ENCODE measurements around the gene FOXN3.
"Not testable (repeated sequence)": the region's sequence is repeated elsewhere in the genome, so short reads cannot be mapped to it uniquely, and the experiment has no call there.

Gene FOXN3

DNA sequence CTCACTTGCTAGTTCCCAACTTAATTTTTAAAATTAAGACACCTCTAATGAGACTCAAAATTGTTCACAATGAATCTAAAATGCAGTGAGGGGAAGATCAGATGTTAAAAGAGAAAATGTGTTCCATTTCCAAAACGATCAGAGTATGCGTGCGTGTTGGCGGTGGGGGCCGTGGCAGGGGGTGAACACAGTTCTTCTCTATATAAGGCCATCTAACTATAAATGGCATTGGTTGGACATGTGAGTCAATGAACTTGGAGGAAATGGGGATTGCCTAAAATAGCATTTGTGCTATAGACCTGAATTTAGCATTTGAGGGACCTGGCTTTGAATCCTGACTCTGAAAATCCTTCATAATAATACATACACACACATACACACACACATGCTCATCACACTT is 149.4 kb downstream of the FOXN3 start:
- no peak for DNase-seq

DNA sequence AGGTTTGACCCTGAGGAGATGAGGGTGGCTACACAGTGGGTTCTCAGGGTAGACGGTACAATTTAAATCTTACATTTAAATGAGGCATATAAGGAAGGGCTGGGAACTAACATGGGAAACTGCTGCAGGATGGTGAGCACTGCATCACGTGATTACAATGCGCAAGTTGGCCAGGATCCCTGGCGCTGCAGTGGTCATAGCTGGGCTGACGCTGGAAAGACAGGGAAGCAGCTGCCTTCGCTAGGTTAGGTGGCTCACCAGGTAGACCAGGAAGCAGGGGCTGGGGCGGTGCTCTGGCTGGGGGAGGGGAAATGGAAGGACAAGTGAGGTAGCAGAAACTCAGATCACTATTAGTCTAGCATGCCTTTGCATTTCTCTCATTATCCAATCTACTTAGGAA is 149.9 kb downstream of the FOXN3 start:
- DNase-seq: no peak

DNA sequence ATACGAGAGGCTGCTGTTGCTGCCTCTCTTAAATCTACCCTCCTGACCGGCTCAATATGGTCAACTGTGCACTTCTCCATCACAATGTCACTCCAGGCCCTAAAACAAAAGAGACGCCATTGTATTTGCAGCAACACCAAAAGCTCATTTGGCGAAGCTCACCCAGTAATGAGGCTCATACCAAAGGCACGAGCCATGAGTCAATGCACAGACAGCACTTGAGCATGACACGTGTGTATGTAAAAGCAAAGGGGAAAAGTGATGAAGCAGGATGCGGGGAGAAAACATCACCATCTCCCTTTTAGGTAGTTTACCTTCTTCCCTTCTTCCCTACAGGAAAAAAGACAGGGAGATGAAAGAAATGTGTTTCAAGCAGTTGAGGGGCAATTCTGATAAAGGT is 150.3 kb downstream of the FOXN3 start:
- DNase-seq: no peak

DNA sequence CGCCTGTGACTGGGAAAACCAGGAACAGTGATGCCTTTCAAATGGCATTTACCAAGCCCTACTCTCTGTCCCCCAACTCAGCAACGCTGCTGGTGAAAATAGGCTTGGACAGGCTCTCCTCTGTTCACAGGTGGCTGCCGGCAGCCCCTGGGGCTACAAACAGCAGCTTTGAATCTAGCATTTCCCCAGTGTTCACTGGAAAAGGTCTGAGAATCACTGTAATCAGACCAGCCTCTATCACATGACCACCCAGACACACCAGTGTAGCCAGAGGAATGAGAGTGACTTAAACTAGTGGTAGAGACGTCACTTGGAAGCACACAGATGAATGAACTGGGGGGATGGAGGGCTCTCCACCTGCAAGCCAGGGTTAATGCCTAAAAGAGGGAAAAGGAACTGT is 151.8 kb downstream of the FOXN3 start:
- DNase-seq: no peak

DNA sequence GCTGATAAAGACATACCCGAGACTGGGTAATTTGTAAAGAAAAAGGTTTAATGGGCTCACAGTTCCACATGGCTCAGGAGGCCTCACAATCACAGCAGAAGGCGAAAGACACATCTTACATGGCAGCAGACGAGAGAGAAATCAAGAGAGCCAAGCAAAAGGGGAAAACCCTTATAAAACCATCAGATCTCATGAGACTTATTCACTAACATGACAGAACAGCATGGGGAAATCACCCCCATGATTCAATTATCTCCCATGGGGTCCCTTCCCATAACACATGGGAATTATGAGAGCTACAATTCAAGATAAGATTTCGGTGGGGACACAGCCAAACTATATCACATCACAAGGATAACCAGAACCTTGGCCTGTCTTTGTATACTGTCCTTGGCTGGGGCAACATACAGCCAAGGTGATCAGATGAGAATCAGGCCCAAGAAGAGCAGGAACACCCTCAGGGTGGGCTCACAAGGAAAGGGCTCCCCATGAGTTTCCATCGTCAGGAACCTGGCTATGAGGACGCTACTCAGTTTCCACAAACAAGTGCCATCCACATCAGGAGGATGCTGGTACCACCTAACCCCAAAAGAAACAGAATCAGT is 152.7 kb downstream of the FOXN3 start:
- DNase-seq: no peak

DNA sequence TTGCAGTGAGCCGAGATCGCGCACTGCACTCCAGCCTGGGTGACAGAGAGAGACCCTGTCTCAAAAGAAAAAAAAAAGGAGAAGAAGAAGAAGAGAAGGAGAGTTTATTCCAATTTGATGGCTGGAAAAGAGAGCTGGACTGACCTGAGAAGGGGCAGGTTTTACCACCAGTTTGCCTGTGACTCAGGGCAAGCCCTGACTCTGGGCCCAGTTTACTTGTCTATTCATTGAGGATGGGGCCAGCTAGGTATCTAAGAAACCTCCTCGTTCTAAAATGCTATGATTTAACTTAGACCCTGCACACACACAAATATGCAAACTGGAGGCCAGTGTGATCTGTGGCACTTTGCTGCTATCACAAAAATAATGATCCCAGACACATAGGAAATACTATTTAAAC is 155.0 kb downstream of the FOXN3 start:
- DNase-seq: no peak

DNA sequence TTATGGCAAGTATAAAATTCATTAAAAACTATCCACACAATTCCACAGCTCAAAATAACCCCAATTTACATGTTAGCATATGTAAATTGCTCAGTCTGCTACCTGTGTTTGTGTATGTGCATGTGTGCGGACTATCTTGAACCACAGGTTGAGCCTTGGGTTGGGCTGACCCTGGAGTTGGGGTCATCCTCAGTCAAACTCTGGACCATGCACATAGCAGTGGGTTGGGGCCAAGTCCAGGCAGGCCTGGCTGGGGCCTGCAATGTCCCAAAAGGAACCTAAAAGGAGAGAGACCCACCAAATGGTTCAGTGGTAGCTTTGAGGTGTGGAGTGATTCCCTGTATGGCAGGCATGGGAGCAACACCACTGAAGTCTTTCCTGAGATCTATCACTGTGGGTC is 156.1 kb downstream of the FOXN3 start:
- no peak for DNase-seq

DNA sequence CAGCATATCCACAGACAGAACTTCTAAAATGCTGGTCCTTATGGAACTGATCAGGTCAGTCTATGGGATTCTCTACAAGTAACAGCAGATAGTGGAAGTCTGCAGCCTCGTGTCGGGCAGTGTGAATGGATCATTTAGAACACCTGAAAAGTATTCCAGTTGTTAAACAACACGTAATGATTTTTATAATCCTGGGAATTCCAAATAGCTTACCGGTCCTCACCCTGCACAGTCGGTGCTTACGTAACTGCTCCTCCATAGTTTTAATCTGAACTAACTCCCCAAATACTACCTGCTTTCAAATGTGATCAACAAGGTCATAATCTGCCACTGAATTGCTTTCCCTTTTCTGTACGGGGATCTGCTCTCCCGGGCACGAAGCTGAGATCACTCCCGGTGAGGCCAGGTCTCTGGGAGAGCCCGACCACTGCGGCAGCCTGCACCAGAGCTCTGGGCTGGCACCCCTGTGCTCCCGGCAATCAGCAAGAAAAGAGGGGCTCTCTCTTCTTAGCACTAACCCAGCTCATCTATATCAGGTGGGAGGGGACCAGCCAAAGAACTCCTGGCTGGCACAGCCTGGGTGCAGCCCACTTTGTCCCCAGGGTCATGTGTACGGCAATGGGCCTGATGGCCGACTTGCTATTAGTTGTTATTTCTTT is 157.0 kb downstream of the FOXN3 start:
- DNase-seq: no peak

DNA sequence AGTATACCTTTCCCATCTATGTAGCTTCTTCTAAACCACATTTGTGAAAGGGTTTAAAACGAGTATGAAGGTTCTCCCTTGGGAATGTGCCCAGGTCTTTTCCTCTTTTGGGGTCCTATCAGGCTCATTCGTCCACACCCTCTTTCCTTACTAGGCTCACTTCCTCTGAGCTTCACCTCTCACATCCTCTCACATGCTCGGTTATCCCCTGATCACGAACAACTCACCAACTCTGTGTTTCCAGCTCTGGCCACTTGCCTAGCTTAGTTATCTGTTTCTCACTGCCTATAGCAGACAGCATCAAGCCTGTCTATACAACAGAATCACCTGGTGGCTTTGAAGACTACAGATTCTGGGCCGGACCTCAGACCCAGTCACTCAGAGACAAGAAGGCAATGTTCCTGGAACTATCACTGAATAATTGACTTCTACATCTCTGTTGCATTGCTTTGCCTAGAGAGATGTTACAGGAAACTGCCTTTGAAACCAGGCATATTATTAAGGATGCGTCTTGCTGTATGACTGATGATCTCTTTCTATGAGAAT is 158.2 kb downstream of the FOXN3 start:
- DNase-seq: no peak

DNA sequence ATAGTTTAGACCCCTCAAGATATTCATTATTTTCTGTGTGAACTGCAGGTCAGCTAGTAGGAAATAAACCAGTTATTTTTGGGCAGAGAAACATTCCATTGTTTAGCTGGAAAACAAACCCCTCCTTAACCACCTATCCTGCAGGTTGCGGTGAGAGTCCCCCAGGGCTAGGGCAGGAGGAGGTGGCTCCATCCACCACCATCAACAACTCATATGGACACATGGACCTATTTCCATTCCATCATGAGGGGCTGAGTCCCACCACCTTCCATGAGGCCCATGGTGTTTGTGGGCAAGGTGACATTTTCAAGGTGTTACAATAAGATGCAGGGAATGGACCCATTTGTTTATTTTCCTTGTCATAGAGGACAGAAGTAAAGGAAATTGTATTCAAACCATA is 160.1 kb downstream of the FOXN3 start:
- DNase-seq: no peak

DNA sequence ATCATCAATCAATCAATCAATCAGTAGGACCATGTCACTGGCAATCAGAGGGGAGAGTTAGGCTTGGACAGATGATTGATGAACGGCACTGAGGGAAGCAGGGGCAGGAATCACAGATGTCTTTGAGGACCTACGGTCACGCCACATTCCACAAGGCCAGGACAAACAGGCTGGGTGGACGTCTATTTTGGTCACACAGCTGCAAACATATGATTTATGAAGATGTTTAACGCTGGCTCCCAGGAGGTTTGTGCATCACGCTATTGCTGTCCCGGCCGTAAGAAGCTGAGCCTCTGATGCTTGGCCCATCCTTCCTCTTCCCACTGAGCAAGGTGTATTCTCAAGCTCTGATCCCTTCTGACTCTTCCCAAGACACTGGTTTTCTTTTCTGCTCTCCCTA is 160.8 kb downstream of the FOXN3 start:
- no peak for DNase-seq

DNA sequence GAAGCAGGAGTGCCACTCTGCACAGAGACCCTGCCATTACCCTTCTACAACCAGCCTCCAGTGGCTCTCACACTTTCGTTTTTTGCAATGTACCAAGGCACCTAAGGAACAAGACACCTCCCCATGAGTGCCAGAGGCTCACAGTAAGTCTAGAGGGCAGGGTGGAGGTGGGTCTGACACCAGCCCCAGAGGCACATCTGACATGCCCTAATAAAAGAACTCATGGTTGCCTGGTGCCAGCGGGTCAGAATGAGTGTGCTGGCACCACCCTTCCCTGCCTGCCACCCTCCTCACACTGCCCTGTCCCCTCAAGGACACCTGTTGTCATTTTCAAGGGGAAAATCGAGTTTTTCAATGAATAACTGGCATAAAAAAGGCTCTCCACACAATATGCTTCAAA is 161.2 kb downstream of the FOXN3 start:
- no peak for DNase-seq

DNA sequence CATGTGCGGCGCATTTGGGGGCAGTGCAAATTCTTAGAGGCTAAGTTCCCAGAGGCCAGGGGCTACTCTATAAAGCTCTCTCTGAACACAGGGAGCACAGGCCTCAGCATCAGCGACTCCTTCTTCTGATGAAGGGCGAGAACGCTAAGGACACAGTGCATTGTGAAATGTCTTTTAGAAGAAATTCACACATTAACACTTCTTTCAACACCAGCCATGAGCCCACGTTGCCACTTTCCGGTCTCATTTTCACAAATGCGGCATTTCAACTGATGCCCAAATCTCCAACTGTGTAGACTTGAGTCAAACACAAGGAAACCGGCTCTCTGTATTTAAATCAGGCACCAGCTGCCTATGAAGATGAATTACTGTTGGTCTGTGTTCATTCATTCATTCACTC is 162.0 kb downstream of the FOXN3 start:
- no peak for DNase-seq

DNA sequence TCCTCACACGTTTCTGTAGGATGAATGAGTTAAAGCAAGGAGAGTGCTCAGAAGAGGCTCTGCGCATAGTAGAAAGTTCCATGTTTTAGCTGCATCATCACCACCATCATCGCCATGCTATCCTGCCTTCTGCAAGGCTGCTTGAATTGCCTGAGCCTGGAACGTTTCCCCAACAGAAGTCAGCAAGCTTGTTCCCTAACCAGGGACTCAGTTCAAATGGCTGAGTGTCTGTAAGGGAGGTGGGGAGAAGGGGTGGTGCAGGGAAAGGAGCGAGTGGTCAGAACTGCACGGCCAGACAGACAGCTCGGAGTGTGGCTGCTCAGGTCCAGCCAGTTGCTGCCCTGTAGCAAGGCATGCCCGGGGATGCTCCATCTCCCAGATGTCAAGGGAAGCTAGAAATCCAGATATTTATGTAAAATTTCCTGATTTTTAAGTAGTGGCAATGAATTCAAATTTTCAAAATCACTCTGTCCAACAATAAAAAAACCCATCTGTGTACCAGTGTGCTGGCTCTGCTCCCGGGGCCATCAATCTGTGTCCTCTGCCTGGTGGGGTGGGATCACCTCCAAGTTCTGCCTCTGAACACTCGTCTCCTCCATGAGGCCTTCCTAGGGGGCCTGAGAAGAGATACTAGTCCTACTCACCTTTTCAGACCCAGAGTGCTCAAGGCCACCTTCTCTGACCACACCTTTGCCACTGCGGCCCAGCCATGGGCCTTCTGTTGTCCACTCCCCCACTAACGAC is 162.7 kb downstream of the FOXN3 start:
- DNase-seq: no peak

DNA sequence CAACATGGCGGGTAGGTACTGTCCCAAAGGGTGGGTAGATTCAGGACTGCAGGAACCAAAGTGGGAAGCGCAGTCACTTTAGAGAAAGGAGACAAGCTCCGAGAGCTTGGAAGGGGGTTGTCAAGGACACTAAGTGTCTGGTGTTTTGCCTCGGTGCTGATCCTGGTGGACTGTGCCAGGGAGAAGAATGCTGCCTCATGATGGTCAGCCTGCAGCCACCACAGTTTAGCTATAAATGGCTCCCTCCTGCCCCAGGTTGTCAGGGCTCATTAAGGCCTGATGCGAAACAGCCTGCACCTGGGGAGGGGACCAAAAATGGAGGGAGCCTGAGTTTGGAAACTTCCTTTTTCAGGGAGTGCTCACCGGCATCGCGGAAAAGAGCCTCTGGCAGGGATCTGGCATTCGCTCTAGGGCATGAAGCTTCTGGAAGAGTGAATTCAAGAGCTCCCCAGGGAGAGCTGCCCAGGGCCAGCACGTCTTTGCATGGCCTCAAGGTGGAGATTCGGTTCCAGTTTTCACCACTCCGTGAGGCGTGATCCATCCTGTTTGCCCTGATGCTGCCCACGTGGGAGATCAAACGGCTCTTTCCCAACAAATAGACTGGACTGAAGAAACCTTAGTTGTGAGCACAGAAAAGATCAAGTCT is 164.0 kb downstream of the FOXN3 start:
- DNase-seq: no peak

DNA sequence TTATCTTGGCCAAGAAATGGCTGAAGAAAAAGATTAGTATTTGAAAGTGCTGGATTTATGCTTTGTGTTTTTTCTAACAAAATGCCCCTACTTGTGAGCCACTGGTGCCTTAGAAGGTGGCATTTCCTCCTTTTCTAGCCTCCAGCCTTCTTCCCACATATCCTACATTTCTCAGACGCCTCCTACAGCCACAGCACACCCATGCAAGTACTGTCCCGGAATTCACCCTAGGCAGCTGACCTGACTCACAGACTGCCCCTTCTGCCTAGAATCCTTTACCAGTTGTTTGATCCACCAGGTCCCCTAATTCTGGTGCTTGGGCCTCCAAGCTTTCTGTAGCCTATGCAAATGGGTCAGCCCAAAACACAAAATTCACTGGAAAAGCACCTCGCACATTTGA is 166.0 kb downstream of the FOXN3 start:
- DNase-seq: no peak

DNA sequence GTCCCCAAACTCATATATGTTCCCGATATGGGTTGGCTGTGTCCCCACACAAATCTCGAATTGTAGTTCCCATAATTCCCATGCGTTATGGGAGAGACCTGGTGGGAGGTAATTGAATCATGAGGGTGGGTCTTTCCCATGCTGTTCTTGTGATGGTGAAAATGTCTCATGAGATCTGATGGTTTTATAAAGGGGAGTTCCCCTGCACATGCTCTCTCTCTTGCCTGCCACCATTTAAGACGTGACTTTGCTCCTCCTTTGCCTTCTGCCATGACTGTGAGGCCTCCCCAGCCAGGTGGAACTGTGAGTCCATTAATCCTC is 166.4 kb downstream of the FOXN3 start:
- DNase-seq: not testable (repeated sequence)

DNA sequence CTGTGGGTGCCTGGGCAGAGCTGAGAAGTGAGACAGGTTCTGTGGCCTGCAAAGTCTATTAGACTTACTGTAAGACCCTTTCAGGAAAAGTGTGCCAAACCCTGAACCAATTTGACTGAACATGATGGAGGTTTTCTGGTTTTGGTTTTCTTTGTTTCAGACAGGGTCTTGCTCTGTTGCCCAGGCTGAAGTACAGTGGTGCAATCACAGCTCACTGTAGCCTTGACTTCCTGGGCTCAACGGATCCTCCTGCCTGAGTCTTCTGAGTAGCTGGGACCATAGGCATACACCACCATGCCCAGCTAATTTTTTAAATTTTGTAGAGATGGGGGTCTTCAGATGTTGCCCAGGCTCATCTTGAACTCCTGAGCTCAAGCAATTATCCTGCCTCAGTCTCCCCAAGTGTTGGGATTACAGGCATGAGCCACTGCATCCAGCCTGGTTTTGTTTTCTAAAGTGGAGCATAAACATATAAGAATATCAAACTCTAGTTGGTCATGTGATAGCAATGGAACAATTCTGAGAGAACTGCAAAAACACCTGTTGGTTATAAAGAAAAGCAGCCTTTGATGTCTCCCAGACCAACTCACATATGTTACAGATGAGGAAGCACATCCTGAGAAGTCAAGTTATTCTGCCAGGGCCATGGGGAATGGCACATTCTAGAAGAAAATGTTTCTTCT is 166.9 kb downstream of the FOXN3 start:
- DNase-seq: no peak

DNA sequence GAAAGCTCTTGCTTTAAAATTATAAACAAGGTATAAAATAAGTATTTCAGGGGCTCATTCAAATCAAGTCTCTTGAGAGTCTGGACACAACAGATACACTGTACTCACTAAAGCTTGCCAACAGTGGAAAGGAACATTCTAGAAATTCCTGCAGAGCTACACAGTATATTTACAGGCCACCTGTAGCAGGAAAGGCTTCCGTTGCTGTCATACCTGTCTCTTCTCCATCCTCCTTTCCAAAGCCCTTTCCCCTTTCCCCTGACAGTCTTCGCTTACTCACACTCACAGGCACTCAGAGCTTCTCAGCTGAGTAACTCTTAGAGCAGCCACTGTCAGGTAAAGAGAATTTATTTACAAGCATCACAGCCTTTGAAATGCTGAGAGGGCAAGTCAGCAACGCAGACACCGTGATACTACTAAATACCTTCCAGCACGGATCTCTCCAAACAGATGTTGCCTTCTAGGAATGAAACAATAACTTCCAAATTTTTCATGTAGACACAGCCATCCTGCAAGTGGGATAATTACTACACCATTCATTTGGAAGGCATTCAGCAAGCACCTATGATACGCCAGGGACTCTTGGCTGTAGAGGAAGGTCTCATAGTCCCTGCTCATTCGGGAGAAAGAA is 167.9 kb downstream of the FOXN3 start:
- no peak for DNase-seq

DNA sequence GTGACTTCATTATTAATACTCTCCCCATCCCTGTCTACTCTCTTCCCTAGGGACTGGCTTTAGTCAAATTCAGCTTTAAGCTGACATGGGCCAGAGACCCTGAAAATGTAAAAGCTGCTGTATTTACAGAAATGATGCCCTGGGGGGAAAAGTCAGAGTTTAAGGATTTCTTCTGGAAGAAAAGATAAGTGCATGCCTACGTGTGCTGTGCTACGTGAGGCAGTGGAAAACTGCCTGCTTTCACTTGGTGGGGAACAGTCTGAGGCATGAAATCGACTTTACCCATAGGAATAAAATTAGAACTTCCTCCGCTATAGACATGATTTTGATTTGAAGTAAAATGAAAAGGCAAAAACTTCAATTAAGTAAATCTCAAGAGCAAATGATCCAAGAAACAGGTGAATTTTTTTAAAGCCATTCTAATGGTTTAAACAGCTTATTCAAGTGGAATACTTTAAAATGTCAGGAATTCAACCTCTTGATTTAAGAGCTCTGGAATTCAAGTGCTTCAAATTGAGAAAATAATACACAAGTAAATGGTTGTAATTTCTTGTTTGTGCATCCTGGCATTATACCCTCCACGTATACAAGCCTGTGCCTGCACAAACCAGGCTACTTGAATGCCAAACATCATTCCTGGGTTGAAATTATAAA is 168.5 kb downstream of the FOXN3 start:
- DNase-seq: no peak

DNA sequence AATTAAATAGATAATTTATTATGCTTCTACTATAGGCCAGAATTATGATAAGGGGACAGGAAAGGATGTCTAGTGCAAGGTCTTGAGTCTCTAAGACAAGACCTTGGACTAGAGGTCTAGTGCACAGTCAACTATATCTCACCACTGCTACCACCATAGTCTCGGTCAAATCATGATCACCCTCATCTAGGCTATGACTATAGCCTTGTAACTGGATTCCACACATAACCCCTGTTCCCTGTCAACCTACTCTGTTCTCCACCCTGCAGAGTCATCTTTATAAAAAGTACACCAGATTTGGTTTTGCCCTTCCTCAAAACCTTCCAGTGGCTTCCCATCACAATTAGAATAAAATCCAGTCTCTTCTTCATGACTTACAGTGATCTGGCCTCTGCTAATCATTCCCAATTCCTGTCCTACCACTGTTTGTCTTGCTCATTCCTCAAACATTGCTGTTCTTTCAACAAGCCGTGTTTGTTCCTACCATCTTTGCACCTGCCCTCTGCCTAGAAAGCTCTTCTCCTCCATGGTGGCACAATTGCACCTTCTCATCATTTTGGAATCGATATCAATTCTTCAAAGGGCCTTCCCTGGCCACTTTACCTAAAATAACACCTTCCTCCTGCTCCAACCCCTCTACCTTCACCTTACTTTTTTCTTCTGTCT is 169.4 kb downstream of the FOXN3 start:
- DNase-seq: no peak

DNA sequence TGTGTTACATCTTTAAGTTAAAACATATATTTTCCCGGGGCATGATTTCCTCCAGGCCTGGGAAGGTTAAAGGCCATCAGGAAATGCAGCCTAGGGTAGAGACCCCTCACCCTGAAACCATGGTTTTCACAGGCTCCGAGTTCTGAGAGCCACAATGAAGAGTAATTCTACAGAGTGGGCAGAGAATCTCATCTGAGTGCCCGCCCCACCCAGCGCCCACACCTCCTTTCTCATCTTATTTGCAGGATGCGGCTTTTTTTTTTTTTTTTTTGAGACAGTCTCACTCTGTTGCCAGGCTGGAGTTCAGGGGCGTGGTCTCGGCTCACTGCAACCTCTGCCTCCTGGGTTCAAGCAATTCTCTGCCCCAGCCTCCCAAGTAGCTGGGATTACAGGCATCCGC is 170.7 kb downstream of the FOXN3 start:
- DNase-seq: no peak
